ENCODE results near the gene MAN2B2. TPM values are rescaled to one million over a fixed set of nuclear protein-coding genes. Genes with fewer than 3 reads are reported as not detected.

The MAN2B2 gene
- total RNA-seq, 1 experiment from 2014 or later = 5.9 TPM

DNA sequence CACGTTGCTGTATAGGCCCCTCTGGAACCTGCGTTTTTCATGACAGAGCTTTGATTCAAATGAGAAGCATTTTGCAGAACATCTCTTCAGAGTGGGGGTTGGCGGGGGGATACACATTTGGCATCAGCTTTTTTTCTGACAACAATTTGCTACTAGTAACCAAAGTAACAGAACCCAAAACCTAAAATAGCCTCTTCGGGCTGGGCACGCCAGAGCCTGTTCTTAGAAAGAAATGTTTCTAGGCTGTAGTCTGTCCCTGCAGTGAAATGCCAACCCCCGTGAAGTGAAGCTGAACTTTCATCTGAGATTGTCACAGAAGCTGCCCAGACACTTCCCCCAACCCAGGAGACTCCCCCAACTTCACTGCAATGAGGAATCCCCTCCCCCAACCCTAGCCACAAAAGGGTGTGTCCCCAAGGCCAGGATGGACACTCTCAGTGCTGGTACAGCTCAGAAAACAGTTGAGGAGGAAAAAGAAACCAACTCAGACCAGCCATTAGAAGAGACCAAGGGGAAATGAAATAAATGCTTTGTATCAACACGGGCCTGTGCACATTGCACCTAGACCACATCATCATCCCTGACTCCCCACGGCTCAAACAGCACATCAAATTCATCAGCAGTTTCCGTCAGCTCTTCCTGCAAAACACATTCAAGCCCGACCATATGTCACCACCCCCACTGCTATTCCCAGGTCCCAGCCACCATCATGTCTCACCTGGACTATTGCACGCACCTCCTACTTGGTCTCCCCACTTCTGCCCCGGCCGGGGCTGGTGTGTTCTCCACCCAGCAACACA lies 8.4 kb upstream of the MAN2B2 start:
- H2AFZ ChIP-seq (ENCODE audit: low read length) = no peak overlapping the region
- H3K79me2 ChIP-seq (ENCODE audit: insufficient read depth, low read length) = no peaks in the 10 kb centered on the region
- H3K23me2 ChIP-seq (ENCODE audit: insufficient read length, low read depth, low read length, poor library complexity, severe bottlenecking) = peaks cover 4% of the 10 kb centered on the region
- peaks cover 35% of the 10 kb centered on the region for H3K27me3 ChIP-seq (ENCODE audit: insufficient read depth, low read length)
- H3K4me3 Mint-ChIP-seq = no peak overlapping the region; a peak in 1 of 5 replicates
- H3K4me1 Mint-ChIP-seq = peaks cover 11 to 25% of the 10 kb centered on the region in 2 experiments
- no peak overlapping the region for H3K4me2 ChIP-seq (ENCODE audit: insufficient read depth, insufficient read length, low read length)
- H3K27ac ChIP-seq (ENCODE audit: insufficient read length, low read depth, low read length) = no peak overlapping the region
- no peak overlapping the region for H3K56ac ChIP-seq (ENCODE audit: insufficient read length, low read depth, low read length)
- no peaks in the 10 kb centered on the region; a peak in 1 of 5 replicates for H3K9me3 Mint-ChIP-seq
- no peak overlapping the region for H2BK5ac ChIP-seq (ENCODE audit: insufficient read length, low read length)
- H2BK120ac ChIP-seq (ENCODE audit: low read depth, low read length, poor library complexity, severe bottlenecking) = no peak overlapping the region
- H4K5ac ChIP-seq (ENCODE audit: insufficient read length, low read depth, low read length) = no peak overlapping the region
- no peak overlapping the region for H2BK12ac ChIP-seq (ENCODE audit: insufficient read length, low read depth, low read length)
- no peak overlapping the region for H2BK15ac ChIP-seq (ENCODE audit: low read depth, low read length)
- no peak overlapping the region for H3K27ac Mint-ChIP-seq
- H3K9me3 ChIP-seq (ENCODE audit: control insufficient read depth, low read depth, low read length) = no peaks in the 10 kb centered on the region
- no peak overlapping the region for H3K23ac ChIP-seq (ENCODE audit: insufficient read length, low read depth, low read length)
- no peak for DNase-seq
- no peak overlapping the region for H4K91ac ChIP-seq (ENCODE audit: insufficient read length, low read depth, low read length)
- H3K79me1 ChIP-seq (ENCODE audit: insufficient read depth, low read depth, low read length, poor library complexity, severe bottlenecking) = no peaks in the 10 kb centered on the region
- no peaks in the 10 kb centered on the region; a peak in 1 of 7 replicates for H3K36me3 Mint-ChIP-seq (ENCODE audit: insufficient read depth in 1 of 3, low read depth in 3 of 3)
- no peak overlapping the region for H3K9ac ChIP-seq (ENCODE audit: extremely low read depth, insufficient read length, low read length)
- no peak overlapping the region for H2BK20ac ChIP-seq (ENCODE audit: low read depth, low read length, poor library complexity, severe bottlenecking)
- H4K8ac ChIP-seq (replicated peaks; ENCODE audit: insufficient read length, low read depth, low read length) = no peak overlapping the region
- no peaks in the 10 kb centered on the region for H4K20me1 ChIP-seq (ENCODE audit: control insufficient read depth, insufficient read depth, insufficient read length)
- H3K18ac ChIP-seq (ENCODE audit: insufficient read length, low read depth, low read length) = no peak overlapping the region
- no peak overlapping the region for H3K4ac ChIP-seq (ENCODE audit: low read depth, low read length)
- TF ChIP-seq, protein P1, sequence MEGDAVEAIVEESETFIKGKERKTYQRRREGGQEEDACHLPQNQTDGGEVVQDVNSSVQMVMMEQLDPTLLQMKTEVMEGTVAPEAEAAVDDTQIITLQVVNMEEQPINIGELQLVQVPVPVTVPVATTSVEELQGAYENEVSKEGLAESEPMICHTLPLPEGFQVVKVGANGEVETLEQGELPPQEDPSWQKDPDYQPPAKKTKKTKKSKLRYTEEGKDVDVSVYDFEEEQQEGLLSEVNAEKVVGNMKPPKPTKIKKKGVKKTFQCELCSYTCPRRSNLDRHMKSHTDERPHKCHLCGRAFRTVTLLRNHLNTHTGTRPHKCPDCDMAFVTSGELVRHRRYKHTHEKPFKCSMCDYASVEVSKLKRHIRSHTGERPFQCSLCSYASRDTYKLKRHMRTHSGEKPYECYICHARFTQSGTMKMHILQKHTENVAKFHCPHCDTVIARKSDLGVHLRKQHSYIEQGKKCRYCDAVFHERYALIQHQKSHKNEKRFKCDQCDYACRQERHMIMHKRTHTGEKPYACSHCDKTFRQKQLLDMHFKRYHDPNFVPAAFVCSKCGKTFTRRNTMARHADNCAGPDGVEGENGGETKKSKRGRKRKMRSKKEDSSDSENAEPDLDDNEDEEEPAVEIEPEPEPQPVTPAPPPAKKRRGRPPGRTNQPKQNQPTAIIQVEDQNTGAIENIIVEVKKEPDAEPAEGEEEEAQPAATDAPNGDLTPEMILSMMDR (conservative IDR thresholded peaks at IDR 0.05) = no peak
- no peak overlapping the region for H3T11ph ChIP-seq (ENCODE audit: low read length)
- no CpG with 5 or more reads among the region's 13 CpGs for WGBS (ENCODE audit: extremely low coverage, insufficient read length, low lambda C conversion rate)
- peaks cover 92% of the 10 kb centered on the region for H3K27me3 Mint-ChIP-seq (ENCODE audit: low read depth)
- H2AK5ac ChIP-seq (ENCODE audit: insufficient read length, low read length) = no peak overlapping the region
- H3K14ac ChIP-seq (ENCODE audit: insufficient read depth, low read length) = no peak overlapping the region
- H3K4me1 ChIP-seq (ENCODE audit: insufficient read depth, low read length) = no peaks in the 10 kb centered on the region

Measured in H9 (cell line).